HG03521 (cell line): ENCODE data around the gene NIPAL3.

ENCODE experiments used
- ATAC-seq: cut with Tn5 transposase; IDR thresholded peaks from one replicate; pipeline ENCODE4 v1.9.1; 2021; ENCODE audit warnings: mild to moderate bottlenecking, moderate library complexity; ENCODE audit not compliant: unreplicated experiment

Gene NIPAL3

GRCh38 chr1:24390924-24391782, 24.4 kb upstream of the NIPAL3 start:
- no peak for ATAC-seq

DNA sequence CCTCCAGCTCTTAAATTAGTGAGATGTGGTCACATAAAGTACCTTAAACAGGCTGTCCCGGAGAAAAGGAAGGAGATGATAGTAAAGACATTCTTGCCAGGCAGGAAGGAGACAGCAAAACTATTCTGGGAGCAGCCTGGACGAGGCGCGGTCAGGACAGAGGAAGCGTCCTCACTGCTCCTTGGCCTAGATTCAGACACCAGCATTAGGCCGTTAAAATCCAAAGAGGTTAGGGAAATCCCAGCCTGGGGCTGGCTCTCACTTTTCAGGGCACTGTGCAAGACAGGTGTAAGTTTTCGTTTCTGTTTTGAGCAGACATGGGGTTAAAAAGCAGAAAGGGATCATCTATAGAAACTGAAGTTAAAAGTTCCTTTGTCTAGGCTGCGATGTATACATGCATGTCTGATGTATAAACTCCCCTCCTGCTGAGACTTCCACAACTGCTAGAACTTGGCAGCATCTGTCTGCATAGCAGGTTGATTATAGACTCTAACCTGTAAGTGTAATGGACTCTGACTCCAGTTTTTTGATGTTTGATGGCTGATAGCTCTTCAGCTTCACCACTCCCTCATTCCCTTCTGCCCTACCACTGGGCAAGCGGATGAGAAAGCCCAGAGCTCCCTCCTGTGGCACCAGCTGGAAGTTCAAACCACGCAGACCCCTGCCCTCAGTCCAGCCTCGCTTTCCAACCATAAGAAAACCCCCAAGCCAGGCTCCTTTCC, 23.6 kb upstream of the NIPAL3 start:
- peak; percentile 68 for ATAC-seq

GRCh38 chr1:24392604-24392946, 23.0 kb upstream of the NIPAL3 start:
- ATAC-seq = no peak

DNA sequence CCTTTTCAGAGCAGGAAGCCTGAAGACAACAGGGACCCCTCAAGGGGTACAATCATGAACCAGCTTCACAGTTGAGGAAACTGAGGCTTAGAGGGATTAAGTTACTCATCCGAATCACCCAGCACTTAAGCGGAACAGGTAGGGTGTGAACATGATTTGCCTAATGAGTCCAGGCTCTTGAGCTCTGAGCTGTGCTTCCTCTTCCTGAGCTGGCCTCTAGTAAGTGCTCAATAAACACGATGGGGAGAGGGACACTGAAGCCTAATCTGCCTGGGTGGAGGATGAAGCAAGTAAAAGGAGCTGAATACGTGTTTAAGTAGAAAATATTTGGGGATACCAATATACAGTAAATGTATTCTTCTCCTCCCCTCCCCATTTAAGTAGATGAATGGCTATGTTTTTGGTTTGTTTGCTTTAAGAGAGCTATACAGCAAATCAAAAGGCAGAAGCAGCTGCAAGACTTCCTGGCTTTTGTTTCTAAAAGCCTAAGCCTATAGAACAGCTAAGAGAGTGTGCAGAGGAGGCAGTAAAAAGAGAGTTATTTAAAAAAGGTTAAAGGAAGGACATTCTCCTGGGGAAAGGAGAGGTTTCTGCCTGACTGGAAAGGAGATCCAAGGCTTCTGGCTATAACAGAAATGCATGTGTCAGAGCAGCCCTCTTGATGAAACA, 22.5 kb upstream of the NIPAL3 start:
- ATAC-seq = no peak

DNA sequence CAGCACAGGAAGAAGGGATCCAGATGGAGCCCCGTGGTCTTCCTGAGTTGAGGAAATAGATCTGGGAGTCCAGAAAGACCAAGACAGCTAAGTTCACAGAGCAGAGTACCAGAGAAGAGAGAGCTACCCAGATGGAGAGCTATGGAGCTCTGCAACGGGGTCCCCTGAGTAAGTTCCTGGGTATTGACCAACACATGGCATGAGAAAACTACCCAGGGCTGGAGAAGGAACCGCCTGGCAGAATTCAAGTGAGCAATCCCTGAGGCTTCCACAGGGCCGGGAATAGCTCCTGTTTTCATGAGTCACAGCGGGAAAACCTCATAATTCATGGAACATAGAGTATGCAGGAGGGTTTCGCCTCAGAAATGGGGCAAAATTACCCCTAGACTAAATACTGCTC, 21.7 kb upstream of the NIPAL3 start:
- ATAC-seq = no peak

- ATAC-seq = no peak
Observed at GRCh38 chr1:24400065-24400464, 15.5 kb upstream of the NIPAL3 start.

- no peak for ATAC-seq
Observed at GRCh38 chr1:24403806-24404205, 11.8 kb upstream of the NIPAL3 start.

DNA sequence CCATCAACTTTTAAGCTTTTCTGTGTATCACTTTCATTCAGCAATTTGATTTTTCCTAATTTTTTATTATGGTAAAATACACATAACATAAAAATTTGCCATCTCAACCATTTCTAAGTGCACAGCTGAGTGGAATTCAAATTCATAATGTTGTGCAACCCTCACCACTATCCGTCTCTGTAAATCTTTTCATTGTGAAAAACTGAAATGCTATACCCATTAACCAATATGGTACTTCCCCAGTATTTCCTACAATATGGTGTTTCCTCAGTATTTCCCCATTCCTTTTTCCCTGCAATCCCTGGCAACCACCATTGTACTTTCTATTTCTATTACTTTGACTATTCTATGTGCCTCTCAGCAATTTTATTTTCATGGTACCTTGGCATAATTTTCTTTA, 8.8 kb upstream of the NIPAL3 start:
- no peak for ATAC-seq

GRCh38 chr1:24409535-24409934, 6.1 kb upstream of the NIPAL3 start:
- no peak for ATAC-seq

- no peak for ATAC-seq
Observed at GRCh38 chr1:24410750-24411149, 4.9 kb upstream of the NIPAL3 start.

- no peak for ATAC-seq
Observed at GRCh38 chr1:24411963-24412362, 3.6 kb upstream of the NIPAL3 start.

DNA sequence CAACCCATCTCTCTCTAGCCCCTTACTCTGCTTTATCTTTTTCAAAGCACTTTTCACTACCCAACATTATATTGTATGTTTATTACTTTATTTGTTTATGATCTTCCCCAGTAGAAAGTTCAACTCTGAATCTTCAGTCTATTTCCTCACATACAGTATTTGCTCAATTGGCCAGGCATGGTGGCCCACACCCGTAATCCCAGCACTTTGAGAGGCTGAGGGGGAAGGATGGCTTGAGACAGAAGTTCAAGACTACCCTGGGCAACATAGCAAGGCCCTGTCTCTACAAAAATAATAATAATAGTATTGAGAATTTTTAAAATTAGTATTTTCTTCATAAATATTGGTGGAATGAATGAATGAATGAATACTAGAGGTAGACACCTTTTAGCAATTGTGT, 3.2 kb upstream of the NIPAL3 start:
- no peak for ATAC-seq

DNA sequence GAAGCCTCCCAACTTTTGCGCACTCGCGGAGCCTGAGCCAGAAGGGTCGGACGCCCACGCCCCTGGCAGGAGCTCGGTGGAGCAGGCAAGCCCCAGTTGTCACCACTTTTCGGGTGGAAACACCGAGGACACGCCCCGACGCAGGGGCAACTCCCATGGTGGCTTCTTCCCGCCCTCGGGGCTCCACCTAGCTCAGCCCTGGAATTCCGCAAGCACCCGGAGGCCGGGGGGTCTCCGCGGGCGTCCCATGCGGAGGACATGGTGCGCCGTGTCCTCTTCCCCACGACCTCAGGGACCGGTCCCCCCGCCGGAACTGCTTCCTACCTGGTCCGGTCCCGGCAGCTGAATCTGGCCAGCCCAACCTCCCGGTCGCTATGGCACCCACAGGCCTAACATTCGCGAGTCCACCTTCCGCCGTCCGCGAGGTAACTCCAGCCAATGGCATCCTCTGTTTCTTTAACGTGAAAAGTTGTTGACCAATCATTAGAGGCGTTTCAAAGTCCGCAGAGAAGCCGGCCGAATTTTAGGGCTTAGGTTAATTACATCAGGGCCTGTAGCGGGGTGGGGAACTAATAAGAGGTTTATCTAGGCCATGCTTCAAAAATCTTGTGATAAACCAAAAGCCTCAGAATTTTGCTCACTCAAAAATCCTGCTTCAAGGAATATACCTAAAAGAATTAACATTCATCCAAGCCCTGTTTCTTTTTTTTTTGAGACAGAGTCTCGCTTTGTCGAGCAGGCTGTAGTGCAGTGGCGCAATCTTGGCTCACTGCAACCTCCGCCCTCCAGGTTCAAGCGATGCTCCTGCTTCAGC, 2.0 kb upstream of the NIPAL3 start, which contains the start of gene STPG1:
Gene STPG1, minus strand, starts transcription at position 433 of the 814 bp plus-strand sequence. CDS start 12,394 bp downstream, outside the sequence.
- no peak for ATAC-seq

GRCh38 chr1:24414775-24415333, 748 bp upstream of the NIPAL3 start:
- ATAC-seq = no peak

- ATAC-seq = peak; percentile 5
Observed at GRCh38 chr1:24415910-24416665, 486 bp downstream of the NIPAL3 start.

DNA sequence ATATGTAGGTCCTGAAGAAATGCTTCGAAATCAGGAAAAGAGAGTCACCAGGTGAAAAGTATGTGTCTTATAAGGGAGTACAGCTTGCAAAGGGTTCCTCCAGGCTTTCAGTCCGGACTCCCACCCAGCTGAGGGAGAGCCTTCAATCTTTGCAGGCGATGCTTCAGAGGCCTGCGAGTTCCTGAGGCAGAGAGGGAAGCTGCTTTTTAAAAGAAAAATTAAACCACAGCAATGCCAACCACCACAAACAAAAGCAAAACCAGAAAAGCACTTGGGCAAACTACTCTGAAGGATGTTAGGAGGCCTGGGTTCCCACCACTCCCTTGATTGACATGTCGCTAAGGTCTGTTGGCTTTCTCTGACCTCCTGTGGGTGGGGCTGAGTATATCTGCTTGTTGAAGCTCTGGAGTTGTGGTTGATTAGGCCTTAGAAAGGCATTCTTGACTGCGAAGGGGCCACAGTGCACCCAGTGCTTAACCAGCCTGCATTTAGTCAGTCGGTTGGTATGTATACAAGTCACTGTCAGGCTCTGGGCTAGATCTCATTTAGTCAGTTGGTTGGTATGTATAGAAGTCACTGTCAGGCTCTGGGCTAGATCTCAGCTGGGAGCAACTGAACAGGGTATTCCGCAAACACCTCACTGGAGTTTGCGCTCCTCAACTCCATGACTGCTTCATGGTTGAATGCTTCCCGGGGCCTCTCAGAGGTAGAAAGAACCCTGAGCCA, 1.2 kb downstream of the NIPAL3 start:
- no peak for ATAC-seq

- no peak for ATAC-seq
Observed at GRCh38 chr1:24417681-24418080, 2.1 kb downstream of the NIPAL3 start.

DNA sequence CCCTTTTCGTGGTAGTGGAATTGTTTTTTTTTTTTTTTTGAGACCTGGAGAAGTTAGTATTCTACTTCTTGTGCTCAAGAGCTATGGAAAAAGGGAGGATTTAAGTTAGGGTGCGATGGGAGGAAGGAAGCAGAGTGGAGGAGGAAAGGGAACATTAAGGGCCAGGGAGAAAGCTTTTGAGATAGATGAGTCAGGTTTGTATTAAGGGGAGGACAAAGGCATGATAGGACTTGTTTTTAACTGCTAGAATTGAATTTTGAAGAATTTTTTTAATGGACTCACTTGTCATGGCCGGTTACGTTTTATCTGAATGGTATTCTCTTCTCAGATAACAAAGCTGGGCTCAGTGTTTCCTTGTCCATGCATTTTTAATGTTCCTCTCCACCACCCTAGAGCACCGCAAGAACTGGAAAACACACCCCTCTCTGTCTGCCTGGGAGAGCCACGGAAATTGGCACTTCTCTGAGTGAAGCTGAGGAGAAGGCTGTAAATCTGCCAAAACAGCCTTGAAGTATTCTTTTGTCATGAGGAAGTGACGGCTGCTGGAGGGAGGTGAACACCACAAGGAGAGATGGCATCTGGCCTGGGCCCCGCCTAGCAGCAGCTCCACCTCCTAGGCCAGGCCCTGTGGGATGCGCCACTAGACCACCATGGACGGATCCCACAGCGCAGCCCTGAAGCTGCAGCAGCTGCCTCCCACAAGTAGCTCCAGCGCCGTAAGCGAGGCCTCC, 3.5 kb downstream of the NIPAL3 start:
- no peak for ATAC-seq
